HG03060 (cell line): ENCODE data around the gene IDE.
"Not testable (repeated sequence)": the region's sequence is repeated elsewhere in the genome, so short reads cannot be mapped to it uniquely, and the experiment has no call there.

Experiments used
- ATAC-seq: cut with Tn5 transposase; IDR thresholded peaks from one replicate; pipeline ENCODE4 v1.9.1; 2021; ENCODE audit warnings: low read depth, moderate number of reproducible peaks; ENCODE audit not compliant: unreplicated experiment

IDE gene

DNA sequence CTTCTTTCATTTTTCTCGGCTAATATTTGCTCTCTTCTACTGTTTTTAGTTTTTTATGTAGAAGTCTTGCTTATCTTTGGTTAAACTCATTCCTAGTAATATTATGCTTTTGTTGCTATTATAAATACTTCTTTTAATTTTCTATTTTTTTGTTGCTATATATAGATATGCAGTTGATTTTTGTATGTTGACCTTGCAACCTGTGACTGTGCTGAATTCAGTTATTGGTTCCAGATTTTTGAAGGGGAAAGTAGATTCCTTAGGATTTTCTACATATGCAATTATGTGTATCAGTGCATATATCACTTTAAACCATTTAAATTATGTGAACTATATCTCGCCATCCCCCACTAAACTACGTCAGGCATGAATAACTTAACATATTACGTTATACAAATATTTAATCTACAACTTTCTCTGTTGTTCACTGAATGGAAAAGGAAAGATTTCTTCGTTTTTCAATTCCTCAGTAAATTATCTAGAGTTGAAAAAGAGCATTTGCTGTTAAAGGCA lies 71.5 kb downstream of the IDE start:
- no peak for ATAC-seq

DNA sequence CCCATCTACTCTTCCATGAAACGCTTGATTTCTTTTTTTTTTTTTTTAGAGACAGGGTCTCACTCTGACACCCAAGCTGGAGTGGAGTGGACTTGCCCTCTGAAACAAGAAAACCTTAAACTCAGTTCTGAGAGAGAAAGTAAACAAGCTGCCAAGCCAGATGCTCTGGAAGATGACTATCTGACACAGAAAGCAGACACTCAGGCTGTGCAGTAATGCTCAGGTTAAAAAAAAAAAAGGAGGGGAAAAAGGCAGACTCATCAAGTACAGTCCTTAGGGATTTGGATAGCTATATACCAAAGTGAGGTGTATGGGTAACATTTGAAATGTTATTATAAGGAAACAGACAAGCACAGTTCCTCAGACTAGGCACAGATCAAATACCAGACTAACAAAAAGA lies 80.5 kb downstream of the IDE start:
- no peak for ATAC-seq

DNA sequence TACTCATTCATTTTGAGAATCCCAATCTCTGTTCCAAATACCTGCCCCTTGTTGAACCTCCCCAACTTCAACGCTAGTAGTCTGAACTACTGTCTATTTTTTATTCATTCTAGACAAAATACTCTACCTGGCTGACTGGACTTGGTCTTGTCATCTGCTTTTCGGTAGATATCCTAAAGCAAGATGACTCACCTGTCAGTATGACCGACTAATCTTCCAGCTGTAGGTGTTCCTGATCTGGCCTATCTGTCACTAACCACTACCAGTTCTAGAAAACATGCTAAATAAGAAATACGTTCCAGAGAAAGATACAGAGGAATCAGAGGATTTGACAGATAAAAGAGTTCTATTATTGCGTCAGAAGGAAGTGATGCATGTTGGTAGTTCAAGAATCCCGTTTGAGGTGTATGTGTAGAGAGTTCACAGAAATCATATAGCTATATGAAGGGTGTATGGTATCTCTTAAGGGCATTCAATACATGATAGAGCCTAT lies 81.1 kb downstream of the IDE start:
- no peak for ATAC-seq

DNA sequence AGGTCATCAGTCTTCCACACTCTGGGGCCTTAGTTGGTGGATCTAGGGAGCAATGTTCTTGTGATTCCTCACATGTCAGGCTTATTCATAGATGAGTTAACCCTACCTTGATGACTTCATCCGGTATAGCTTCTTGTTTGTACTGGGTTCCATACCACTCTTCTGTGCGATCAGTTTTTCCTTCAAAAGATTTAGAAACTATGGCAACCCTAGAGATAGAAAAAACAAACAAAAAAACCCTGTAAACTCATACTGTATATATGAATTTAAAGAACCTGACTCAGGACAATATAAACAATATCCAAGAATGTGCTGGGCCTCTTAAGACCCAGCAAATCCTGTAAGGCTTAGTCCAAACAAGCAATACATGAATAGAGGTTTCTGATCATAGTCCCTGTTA lies 83.5 kb downstream of the IDE start:
- ATAC-seq = no peak

DNA sequence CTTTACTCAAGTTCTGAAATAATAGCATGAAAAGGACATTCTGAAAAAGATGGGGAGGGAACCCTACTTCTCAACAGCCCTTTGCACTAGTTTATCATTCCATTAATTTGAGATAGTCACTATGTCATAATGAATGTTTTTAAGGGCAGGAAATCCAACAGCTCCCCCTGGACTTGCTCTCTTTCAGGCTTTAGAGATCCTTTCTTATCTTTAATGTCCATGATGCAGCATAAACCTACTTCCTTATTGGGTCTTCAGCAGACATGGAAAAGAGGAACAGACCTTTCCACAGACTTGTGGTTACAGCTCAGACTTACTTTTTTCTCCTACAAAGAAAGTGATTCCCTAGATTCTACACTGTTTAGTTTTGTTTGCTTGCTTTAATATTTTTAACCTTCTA lies 87.3 kb downstream of the IDE start:
- no peak for ATAC-seq

DNA sequence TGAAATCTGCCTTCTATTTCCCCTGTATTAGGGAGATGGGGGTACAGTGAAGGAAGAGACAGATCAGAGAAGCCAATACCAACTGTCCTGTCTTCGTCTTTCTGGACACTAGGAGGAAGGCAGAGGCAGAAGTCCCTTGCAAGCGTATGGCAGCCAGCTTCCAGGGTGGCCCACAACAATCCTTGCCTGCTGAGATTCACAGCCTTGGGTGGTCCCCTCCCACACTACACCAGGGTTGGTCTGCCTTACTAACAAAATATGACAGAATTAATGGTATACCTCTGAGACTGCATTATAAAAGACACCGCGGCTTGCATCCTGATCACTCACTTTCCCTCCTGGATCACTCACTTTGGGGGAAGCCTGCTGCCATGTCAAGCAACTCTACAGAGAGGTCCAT lies 90.4 kb downstream of the IDE start:
- ATAC-seq = no peak

DNA sequence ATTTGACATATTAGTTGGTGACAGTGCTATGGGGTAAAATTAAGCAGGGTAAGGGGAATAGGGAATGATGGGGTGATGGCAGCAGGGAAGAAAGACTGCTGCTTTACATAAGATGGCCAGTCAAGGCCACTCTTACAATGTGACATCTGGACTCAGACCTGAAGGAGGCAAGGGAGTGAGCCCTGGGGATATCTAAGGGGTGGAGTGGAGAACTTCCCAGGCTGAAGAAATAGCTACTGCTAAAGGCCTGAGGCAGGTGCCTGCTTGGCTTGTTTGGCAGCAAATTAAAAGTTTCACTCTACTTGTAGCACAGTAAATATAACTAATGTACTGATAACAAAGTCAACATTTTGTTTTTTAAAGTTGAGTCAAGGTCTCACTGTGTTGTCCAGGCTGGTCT lies 93.5 kb downstream of the IDE start:
- ATAC-seq = no peak

DNA sequence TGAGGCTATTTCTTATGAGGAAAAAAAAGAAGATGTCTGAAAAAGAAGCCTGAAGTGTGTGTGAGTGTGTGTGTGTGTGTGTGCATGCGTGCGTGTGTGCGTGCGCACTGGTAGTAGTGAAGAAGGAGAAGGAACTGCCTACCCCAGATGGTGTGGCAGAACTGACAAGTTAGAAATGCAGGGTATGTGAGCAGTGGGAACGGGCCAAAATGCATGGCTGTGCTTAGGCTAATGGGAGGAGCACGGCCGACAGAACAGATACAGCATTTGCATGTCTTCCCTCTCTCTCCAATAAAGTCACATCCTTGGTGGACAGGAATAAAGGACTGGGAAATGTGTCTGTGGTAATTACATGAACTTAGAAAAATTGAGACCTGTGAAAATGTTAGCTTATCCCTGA lies 94.3 kb downstream of the IDE start:
- ATAC-seq = no peak

DNA sequence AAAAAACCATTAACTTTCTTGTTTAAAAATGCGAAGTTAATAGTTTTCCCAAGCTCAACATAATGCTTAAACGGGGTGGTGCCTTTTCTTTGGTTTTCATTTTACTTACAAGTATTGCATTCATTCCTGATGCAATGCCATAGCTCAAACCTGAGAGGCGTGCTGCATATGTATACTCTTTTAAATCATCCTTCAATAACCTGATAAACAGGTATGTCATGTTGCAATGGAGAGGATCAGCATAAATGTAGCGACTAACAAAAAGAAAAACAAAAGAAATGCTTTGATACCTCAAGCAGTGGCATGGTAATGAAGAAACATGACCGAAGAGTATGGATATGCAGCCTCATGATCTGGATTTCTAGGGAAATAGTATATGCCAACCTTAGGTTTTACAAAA lies 95.4 kb downstream of the IDE start:
- ATAC-seq = no peak

DNA sequence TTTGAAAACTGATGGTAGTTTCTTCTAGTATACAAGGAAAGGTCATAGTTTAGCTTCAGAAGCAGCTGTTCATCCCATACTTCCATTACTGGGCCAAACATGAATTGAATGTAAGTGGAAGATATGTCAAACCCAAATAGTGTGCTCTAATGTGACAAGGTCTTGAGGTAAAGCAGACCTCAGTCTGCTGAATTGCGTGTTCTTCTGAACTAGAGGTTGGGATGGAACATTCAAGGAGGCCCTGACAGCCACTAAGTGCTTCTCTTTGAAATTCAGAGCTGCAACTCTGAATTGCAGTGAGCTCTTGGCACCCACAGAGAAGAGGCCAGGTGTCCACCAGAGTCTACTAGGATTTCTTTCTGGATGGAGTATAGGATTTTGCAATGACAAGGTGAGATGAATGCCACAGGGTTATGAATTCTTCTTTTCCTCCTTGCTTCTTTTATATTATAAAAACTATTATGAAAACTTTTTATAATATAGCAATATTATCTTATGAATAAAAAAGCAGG lies 98.5 kb downstream of the IDE start:
- ATAC-seq = no peak

DNA sequence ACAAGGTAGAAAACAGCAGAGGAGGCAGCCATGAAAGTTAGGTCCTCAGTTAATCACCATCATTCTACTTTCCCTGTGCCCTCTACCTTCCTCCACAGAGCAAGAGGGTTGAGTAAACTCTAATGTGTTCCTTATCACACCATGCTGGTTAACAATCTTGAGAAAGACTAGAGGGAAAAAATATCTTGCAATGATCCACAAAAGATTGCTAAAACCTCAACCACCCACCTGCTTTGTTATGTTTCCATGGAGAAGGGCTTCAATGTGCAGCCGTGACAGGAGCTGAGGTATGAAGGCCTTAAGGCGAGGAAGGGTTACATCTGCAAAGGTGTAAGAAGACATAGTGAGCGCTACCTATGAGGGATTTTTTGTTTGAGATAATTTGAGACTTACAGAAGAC lies 103.9 kb downstream of the IDE start:
- no peak for ATAC-seq

DNA sequence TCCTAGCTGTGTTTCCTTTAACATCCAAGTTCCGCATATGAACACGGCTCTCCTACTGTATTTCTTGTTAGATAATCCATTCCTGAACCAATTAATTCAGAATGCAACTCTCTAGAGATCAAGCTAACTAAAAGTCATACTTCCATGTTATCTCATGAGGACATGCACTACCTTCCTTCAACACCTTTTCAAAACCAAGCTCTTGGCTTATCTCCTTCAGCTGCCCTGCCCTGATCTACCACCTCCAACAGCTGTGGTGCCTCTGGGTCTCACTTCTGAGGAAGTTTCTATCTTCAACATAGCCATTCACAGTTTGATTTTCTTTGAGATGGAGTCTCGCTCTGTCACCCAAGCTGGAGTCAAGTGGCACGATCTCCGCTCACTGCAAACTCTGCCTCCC lies 109.5 kb downstream of the IDE start:
- ATAC-seq = no peak

DNA sequence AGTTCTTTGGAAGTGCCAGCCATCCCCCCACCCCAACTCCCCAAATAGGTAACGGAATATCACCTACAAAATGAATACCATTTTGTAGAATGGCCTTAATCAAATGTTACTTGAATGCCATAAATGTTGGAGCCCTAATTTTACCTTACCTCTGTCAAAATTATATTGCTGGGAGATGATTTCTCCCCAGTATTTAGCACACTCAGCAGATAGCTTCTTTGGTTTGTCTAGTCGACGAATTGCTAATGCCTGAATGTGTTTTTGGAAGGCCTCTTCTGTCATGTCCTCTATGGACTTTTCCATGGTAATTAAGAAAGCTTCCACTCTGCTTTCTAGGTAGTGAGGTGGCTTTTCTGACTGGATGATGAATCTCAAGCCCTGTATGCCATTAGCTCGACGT lies 110.3 kb downstream of the IDE start:
- no peak for ATAC-seq

DNA sequence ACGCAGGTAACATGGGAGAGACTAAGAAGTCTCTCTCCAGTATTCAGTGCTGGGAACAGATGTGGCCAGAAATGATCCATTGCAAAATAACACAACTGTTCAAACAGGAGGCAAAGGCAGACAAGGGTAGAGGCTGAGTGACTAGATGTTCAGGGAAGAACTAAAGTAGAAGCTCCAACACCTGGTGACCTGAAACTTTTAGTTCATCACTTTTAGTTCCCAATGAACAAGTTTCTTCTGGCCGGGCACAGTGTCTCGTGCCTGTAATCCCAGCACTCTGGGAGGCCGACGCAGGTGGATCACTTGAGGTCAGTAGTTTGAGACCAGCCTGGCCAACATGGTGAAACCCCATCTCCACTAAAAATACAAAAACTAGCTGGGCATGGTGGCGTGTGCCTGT lies 118.9 kb downstream of the IDE start:
- not testable (repeated sequence) for ATAC-seq

DNA sequence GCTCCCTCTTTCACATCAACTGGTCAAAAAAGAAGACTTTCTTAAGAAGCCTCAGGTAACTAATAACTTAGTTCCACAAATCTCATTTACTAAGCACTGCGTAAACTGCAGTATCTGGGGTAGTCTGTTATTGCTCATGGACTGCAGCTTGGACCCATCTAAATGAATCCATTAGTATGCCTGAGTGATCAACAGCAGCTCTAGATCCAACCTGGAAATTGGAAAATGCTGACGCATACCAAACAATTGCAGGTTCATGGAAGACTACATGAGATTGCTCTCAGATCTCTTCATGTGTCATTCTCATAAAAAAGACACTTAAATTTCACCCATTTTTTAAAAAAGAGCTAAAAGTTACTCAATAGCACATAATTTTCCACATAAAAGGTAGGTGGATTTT lies 121.6 kb downstream of the IDE start:
- ATAC-seq = no peak

DNA sequence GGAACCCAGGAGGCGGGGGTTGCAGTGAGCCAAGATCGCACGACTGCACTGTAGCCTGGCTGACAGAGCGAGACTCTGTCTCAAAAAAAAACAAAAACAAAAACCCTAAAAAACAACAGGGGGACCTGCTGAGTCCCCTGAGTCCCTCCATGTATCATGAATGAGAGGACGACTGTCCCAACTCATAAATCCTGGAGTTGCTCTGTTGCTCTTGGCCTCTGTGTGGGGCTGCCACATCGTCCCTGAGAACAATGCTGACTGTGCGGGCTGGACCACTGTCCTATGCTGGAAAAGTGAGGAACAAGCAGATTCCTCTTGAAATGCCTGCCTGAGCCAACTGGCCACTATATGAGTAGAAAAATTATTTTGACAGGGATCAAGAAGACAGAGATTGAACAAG lies 122.5 kb downstream of the IDE start:
- no peak for ATAC-seq

DNA sequence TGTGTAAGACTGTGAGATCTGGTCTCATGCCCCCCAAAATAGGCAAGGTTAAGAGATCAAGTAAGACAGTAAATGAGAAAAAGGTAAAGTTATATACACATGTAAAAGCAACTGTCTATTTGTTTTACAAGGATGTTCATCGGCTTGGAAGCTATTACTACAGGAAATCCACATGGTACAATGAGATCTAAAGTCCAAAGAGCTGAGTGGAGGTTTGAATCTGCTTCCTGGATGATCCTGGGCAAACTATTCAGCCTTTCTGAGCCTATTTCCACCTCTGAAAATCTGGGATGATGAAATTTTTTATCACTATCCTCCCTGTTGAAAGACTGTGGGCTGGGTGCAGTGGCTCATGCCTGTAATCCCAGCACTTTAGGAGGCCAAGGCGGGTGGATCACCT lies 123.0 kb downstream of the IDE start:
- ATAC-seq = no peak

DNA sequence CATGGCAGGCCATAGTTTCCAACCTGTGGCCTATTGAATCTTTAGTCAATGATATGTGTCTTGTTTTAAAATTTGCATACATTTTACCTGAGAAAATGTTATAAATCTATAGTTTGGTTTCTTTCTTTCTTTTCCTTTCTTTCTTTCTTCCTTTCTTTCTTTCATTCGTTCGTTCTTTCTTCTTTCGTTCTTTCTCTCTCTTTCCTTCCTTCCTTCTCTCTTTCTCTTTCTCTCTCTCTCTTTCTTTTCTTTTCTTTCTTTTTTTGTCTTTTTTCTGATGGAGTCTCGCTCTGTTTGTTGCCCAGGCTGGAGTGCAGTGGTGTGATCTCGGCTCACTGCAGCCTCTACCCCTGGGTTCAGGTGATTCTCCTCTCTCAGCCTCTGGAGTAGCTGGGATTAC lies 133.3 kb downstream of the IDE start:
- ATAC-seq = no peak

DNA sequence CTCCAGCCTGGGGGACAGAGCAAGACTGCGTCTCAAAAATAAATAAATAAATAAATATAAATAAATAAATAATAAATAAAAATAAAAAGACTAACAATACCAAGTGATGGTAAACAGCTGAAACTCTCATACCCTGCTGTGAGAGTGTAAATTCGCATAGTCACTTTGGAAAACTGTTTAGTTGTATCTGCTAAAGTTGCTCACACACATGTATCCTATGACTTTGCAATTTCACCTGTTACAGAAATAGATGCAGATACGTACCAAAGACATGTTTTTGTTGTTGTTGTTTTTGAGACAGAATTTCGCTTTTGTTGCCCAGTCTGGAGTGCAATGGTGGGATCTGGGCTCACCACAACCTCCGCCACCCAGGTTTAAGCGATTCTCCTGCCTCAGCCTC lies 135.7 kb downstream of the IDE start:
- ATAC-seq = no peak

DNA sequence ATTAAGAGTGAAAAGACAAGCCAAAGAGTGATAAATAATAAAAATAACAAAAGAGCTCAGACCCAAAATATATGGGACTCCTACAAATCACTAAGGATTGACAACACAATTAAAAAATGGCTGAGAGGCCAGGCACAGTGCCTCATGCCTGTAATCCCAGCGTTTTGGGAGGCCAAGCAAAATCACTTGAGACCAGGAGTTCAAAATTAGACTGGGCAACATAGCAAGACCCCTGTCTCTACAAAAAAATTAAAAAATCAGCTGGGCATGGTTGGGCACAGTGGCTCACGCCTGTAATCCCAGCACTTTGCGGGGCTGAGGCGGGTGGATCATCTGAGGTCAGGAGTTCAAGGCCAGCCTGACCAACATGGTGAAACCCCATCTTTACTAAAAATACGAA lies 137.3 kb downstream of the IDE start:
- ATAC-seq = no peak

DNA sequence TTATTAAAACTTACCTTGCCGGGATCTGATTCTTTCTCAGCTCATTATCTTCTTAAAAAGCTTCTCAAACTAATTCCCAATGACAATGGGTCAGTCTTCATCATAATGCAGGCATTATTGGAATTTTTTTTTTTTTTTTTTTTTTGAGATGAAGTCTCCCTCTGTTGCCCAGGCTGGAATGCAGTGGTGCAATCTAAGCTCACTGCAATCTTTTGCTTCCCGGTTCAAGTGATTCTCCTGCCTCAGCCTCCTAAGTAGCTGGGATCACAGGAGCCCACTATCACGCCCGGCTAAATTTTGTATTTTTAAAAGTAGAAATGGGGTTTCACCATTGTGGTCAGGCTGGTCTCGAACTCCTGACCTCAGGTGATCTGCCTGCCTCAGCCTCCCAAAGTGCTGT lies 137.8 kb downstream of the IDE start:
- not testable (repeated sequence) for ATAC-seq

DNA sequence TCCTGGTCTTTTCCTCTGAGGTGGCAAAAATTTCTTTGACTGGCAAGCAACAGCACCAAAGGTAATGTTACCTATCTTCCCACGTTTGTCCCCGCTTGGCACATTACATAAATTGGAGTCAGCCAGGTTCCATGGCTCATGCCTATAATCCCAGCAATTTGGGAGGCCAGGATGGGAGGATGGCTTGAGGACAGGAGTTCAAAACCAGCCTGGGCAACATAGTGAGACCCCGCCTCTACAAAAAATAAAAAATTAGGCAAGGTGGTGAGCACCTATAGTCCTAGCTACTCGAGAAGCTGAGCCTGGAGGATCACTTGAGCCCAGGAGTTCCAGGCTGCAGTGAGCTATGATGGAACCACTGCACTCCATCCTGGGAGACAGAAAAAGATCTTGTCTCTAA lies 139.5 kb downstream of the IDE start:
- ATAC-seq = no peak

DNA sequence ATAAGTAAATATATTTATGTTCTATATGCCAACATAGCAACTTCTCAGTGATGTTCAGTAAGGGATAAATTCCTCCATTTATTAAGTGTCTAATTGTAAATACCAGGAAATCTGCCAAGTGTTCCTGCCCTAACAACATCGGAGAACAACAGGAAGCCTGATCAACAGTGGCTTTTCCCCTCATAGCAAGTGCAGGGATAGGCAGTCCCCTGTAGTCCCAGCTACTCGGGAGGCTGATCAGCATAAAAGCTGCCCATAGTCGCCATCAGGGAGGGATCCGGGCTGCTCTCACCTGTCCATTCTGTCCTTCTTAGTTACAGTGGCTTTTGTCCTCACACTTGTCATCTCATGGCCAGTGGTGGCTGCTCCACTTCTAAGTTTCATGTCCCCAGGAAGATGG lies 141.3 kb downstream of the IDE start:
- ATAC-seq = no peak
